ENCODE data around the gene DENND1A. TPM values are rescaled to one million over a fixed set of nuclear protein-coding genes. Genes with fewer than 3 reads are reported as not detected.

The DENND1A gene

Small RNA genes within 50 kb of the gene (small RNA-seq; reads per million reads assigned to genes)
- gene MIR601 (ENCODE audit: low read depth) (not detected), gene MIR7150 (ENCODE audit: low read depth) (not detected)
